ENCODE measurements around the gene TMEM30B.
"Not testable (repeated sequence)": the region's sequence is repeated elsewhere in the genome, so short reads cannot be mapped to it uniquely, and the experiment has no call there.

TMEM30B gene

DNA sequence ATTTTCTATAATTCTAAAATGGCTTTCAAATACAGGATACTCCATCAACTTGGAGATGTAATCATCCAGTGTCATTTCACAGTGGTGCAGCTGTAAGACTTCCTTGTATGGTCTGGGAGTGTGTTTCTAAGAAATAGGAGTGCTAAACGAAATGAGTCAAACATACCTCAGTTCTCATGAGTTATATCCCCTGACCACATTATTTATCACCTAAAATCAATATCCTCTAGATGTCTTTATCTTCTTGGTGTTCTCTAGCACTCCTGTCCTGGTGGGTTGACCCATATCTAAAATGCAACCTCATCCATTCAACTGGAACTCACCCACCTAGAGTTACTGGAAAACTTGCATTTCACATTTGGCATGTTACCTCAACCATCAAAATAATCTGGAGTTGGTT, 33.2 kb downstream of the TMEM30B start:
- TF ChIP-seq, protein P1, sequence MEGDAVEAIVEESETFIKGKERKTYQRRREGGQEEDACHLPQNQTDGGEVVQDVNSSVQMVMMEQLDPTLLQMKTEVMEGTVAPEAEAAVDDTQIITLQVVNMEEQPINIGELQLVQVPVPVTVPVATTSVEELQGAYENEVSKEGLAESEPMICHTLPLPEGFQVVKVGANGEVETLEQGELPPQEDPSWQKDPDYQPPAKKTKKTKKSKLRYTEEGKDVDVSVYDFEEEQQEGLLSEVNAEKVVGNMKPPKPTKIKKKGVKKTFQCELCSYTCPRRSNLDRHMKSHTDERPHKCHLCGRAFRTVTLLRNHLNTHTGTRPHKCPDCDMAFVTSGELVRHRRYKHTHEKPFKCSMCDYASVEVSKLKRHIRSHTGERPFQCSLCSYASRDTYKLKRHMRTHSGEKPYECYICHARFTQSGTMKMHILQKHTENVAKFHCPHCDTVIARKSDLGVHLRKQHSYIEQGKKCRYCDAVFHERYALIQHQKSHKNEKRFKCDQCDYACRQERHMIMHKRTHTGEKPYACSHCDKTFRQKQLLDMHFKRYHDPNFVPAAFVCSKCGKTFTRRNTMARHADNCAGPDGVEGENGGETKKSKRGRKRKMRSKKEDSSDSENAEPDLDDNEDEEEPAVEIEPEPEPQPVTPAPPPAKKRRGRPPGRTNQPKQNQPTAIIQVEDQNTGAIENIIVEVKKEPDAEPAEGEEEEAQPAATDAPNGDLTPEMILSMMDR (IDR thresholded peaks at IDR 0.05; ENCODE audit: borderline replicate concordance, control extremely low read depth, extremely low read depth, insufficient read depth, missing control alignments) = no peak
- in situ Hi-C loops (cut with MboI; ENCODE audit: low sequenced_read_pairs, unreplicated experiment) = no loop called here
- DNase-seq (ENCODE audit: low spot score) = no peak

DNA sequence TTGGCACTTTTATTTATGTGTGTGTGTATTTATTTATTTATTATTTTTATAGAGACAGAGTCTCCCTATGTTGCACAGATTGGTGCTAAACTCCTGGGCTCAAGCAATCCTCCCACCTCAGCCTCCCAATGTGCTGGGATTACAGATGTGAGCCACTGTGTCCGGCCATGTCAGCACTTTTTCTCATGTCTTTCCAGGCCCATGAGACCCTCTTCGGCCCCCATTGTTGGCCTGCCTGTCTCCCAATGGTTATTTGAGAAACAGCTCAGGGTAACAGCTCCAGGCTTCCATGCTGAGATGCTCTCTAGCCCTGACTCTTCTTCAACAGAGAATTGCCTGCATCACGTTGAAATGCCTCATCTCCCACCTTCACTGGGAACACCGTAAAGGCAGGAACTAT, 34.4 kb downstream of the TMEM30B start:
- TF ChIP-seq, protein P1 (IDR thresholded peaks at IDR 0.05; ENCODE audit: borderline replicate concordance, control extremely low read depth, extremely low read depth, insufficient read depth, missing control alignments) = no peak
- DNase-seq (ENCODE audit: low spot score) = no peak
- in situ Hi-C loops (cut with MboI; ENCODE audit: low sequenced_read_pairs, unreplicated experiment) = no loop called here

DNA sequence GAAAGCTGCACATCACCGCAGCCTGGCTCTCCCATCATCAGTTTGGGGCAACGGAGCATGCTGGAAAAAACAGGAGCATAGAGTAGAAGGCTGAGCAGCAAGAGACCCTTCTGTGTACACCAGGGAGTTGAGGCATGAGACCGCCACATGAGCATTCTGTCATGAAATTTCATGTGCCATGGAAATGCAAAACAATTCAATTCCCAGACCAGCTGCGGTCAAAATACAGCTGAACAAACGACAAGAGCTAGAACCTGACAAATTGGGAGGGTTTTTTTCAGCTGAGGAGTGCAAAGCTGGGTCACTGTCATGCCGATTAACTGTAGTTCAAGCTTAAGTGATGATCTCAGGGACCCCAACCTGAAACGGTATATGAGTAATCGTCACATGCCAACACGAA, 37.1 kb downstream of the TMEM30B start:
- no peak for DNase-seq (ENCODE audit: low spot score)
- TF ChIP-seq, protein P1 (IDR thresholded peaks at IDR 0.05; ENCODE audit: borderline replicate concordance, control extremely low read depth, extremely low read depth, insufficient read depth, missing control alignments) = no peak
- in situ Hi-C loops (cut with MboI; ENCODE audit: low sequenced_read_pairs, unreplicated experiment) = no loop called here

DNA sequence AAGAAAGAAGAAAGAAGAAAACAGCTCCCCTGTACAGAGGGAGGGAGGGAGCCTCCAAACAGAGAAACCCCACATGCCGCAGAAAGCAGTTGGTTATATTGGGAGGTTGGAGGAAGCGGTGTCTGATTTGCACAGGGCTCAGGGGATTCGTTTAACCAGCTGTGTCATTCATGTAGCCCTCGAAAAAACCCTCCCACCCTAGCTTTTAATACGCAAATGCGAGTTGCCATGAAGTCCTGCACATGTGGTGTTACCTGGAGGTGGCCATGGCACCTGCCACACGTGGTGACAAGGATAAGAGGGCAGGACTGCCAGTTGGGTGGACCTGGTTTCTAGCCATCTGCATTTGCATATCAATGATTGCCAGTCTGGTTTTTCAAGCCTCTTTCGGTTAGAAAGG, 40.9 kb downstream of the TMEM30B start:
- TF ChIP-seq, protein P1 (IDR thresholded peaks at IDR 0.05; ENCODE audit: borderline replicate concordance, control extremely low read depth, extremely low read depth, insufficient read depth, missing control alignments) = no peak
- in situ Hi-C loops (cut with MboI; ENCODE audit: low sequenced_read_pairs, unreplicated experiment) = no loop called here
- no peak for DNase-seq (ENCODE audit: low spot score)

DNA sequence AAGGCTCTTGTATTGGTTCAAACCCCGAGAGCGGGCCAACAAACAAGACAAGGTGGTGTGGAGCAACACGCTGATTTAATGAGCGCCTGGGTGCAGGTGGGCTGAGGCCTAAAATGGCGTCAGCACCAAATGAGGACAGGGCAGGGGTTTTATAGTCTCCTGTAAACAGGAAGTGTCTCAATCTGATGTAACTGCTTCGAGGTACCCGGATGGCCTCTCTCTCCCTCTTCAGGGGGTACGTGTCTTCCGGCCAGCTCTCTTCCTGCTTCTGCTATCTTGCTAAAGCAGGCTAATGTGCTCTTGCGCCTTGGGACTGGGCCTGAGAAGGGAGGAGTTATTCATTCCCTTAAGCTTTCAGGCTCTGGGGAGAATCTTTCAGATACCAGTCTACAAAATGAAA, 41.9 kb downstream of the TMEM30B start:
- in situ Hi-C loops (cut with MboI; ENCODE audit: low sequenced_read_pairs, unreplicated experiment); DNase-seq (ENCODE audit: low spot score): not testable (repeated sequence)

DNA sequence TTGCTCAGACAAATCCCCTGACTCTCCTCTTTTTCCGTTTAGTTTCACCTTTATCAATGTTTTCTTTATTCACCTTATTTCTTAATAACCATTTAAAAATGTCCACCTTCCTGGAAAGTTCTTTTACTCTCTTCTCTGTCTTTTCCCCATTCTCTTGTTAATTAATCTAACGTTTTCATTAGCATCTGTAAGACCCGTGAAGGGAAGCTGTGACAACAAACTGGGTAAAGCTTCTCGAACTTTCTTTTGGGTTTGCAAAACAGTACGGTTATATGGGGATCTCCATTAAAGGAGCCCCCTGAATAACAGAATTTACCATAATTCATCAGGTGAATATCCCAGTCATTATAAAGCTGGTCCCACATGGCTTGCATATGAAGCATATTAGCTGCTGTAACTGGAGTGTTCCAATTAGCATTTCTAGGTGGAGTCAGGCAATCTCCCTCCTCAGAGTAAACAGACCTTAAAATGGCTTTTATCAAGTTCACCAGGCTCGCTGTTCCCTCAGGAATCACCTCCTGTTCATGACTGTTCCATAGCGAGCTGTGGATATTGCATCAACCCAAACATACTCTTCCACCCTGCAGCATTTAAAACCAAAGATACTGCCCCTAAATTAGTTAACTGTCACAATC, 42.4 kb downstream of the TMEM30B start:
- TF ChIP-seq, protein P1 (IDR thresholded peaks at IDR 0.05; ENCODE audit: borderline replicate concordance, control extremely low read depth, extremely low read depth, insufficient read depth, missing control alignments) = no peak
- in situ Hi-C loops (cut with MboI; ENCODE audit: low sequenced_read_pairs, unreplicated experiment) = no loop called here
- DNase-seq (ENCODE audit: low spot score) = no peak

DNA sequence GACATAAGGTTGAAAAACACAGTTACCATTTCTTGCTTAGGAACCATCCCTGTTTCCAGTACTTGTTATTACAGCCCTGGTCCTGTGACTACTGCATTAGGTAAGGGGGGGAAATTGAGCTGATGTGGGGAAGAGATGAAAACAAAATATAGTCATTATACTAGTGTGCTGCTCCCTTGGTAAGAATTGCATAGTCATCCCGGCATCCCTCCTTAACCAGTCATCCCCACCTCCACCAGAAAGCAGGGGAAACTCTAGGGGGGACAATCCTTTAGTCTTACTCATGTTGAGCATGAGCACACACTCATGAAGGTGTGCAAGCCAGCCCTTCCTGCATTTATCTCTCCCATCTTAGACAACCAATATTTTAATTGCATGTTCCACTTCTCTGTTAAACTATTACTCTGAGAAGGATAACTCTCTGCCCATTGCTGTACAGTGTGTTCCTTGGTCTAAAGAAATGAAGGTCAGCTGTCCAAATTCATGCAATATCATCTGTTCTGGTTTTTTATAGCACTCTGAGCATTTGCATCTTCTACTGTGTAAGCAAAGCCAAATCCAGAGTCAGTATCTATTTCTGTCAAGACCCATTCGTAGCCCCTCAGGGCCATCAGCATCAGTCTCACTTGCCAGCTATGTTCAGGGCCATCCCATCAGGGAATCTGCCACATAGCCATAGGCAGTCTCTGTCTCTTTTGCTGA, 46.8 kb downstream of the TMEM30B start:
- TF ChIP-seq, protein P1 (IDR thresholded peaks at IDR 0.05; ENCODE audit: borderline replicate concordance, control extremely low read depth, extremely low read depth, insufficient read depth, missing control alignments) = no peak
- in situ Hi-C loops (cut with MboI; ENCODE audit: low sequenced_read_pairs, unreplicated experiment) = no loop called here
- no peak for DNase-seq (ENCODE audit: low spot score)
